ENCODE results near the gene QRFP.

QRFP gene

GRCh38 chr9:130908878-130909355 lies 12.3 kb upstream of the QRFP start:
- intact Hi-C loops (cut with DNase I) = no loop called here

DNA sequence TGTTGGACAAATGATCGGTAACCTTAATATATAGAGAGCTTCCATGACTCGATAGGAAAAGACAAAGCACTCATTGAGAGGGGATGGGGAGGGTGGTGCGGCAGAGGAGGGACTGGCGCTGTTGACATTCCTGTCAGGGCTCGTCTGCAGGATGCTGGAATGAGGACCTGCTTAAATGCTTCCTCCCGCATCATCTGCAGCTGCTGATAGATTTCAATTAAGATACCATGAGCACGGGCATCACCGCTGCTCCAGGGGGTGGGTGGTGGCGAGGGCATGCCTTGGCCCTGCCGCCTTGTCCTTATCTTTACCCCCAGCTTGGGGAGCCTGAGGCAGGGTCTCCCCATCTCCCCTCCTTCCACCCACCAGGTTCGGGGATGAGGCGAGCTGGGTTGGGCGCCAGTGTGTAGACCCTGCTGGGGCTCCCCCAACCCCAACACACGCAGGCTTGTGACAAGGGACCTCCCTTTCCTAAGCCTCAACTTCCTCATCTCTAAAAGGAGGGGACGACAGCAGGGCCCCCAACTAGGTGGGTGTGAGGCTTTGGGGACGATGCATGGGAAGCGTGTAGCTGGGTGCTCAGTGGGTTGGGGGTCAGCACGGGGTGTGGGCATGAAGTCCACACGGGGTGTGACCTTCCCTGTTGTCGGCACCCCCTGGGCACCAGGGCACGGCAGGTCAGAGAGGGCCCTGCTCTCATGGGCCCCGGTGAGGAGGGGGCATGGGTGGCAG lies 11.7 kb upstream of the QRFP start:
- no peak for DNase-seq
- intact Hi-C loops (cut with DNase I) = no loop called here

More at GRCh38 chr9:130908878-130909355, 12.3 kb upstream of the QRFP start:
- DNase-seq = no peak

- intact Hi-C loops (cut with DNase I) = no loop called here
- DNase-seq = no peak
Observed at GRCh38 chr9:130906735-130907416, 10.3 kb upstream of the QRFP start.

DNA sequence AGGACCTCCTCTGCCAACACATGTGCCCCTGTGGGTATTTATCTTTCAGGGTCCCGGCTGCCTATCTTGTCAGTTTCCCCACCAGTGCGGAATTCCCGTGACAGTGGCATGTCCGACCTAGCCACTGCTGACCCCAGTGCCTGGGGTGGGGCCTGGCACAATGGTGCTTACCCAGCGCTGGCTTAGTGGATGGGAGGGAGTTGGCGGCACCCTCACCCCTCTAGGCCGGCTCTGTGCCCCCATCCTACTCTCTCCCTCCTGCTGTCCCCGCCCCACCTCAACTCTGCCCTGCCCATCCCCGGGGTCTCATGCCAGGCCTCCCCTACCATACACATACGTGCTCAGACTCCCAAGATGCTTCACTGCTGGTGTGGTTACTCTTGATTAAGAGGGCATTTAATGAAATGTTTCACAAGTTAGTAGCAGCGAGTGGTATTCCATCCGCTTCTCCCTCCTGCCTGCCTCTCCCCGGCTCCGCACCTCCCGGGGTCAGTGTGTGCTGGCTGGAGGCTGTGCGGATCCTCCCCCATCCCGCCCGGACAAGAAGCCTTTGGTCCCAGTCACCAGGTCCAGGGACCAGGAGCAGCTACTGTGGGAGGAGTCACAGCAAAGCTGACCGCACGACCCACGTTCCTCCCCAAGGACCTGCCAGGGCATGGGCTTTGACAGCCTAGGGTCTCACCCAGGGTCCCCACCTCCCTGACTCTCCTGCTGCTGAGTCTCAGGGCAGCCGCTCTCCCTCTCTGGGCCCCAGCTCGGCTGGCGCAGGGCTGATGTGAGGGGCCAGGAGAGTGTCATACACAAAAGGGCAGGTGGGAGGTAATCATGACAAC lies 9.5 kb upstream of the QRFP start:
- no peak for DNase-seq
- intact Hi-C loops (cut with DNase I) = no loop called here

DNA sequence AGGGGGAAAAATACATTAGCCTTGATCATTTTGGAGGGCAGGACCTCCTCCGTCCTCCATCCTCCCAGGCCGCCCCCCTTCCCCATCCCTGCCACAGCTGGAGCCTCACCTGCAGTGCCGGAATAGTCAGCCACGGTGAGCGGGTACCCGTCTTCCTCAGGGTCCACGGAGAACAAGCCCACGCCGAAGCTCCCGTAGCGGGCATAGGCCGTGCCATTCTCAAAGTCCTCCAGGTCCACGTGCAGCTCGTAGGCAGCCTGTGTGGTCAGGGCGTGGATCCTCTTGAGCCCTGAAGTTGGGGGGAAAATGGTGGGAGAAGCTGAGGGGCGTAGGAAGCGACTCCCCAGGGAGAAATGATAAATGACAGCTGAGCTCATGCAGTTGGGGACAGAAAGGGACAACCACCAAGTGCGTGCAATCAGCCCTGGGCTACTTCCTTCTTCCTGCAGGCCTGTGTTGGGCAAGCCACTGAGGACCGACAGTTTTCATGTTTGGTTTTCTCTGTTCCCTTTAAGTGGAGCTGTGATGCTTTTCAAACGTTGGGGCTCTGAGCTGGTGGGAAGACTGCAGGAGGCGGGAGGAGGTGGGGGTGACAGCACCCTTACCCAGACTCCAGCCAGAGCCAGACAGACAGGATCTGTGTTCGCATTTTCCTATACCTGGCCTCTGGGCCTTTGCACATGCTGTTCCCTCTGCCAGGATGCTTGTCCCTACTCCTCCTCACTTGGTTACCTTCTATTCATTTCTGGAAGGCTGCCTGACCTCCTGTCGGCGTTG lies 8.7 kb upstream of the QRFP start:
- DNase-seq = no peak
- intact Hi-C loops (cut with DNase I) = no loop called here

- DNase-seq = no peak
- intact Hi-C loops (cut with DNase I) = no loop called here
Observed at GRCh38 chr9:130904070-130905044, 7.7 kb upstream of the QRFP start.

DNA sequence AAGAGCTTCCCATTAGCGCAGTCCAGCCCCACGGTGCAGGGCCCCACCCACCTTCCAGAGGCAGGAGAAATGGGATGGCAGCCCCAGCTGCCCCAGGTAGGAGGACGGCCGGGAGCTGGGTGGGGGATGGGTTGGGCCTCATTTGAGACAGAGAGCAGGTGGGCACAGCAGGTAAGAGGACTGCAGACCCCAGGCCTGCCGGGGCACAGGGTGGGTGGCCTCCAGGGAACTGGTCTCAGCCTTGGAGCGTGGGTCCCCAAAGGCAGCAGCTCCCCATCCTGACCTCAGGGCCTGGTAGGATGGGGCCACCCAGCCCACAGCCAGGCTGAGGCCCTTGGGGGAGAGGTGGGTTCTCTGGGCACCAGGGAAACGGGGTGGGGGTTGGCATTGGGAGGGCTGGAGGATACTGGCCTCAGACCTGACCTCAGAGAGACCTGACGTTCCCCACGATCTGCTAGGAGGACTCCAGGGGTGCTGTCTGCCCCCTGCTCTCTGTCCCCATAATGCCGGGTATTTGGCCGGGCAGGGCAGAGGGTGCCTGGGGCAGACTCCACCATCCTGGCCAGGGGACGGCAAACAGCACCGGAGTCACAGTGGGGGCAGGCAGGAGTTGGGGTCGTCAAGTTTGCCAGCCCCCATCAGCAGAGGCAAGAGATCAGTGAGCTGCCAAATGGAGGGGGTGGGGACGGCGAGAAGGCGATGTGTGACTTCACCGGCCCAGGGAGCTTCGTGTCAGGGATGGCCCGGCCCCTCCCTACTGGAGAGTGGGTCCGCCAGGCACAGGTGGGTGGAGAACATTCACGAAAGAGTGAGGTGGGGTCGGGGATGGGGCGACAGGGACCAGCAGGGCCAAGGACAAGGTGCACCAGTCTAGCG lies 6.8 kb upstream of the QRFP start:
- no peak for DNase-seq
- intact Hi-C loops (cut with DNase I) = no loop called here

GRCh38 chr9:130902204-130903185 lies 5.9 kb upstream of the QRFP start:
- intact Hi-C loops (cut with DNase I) = no loop called here
- no peak for DNase-seq

DNA sequence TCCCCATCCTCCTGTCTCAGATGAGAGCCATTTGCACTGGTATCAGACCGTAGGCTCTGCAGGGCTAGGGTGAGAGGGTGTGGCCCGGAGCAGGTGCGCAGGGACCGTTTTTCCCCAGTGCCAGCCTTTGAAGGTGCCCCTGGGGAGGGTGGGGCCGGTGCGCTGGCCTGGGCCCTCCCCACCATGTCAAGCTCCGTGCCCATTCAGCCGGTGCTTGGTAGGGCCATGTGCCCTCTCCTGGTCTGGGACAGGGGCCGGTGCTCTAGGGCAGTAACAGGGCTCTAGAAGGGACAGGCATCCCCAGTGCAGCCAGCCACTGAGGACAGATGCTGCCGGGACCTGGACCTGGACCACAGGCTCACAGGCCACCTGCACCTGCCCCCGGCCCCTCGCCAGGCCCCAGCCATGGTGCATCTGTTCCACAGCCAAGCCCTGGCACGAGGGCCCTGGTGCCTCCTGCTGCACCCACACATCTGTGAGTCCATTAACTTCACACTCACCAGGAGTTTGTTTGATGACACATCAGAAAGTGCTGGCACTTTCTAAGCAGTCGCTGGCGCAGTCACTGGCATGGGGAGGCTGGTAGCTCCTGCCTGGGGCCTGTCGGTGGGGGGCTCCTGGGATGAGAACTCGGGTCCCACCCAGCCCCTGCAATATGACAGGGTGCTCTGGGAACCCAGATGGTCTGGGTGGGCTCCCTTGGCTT lies 5.0 kb upstream of the QRFP start:
- intact Hi-C loops (cut with DNase I) = no loop called here
- no peak for DNase-seq

- DNase-seq = no peak
- intact Hi-C loops (cut with DNase I) = no loop called here
Observed at GRCh38 chr9:130900701-130901497, 4.3 kb upstream of the QRFP start.

DNA sequence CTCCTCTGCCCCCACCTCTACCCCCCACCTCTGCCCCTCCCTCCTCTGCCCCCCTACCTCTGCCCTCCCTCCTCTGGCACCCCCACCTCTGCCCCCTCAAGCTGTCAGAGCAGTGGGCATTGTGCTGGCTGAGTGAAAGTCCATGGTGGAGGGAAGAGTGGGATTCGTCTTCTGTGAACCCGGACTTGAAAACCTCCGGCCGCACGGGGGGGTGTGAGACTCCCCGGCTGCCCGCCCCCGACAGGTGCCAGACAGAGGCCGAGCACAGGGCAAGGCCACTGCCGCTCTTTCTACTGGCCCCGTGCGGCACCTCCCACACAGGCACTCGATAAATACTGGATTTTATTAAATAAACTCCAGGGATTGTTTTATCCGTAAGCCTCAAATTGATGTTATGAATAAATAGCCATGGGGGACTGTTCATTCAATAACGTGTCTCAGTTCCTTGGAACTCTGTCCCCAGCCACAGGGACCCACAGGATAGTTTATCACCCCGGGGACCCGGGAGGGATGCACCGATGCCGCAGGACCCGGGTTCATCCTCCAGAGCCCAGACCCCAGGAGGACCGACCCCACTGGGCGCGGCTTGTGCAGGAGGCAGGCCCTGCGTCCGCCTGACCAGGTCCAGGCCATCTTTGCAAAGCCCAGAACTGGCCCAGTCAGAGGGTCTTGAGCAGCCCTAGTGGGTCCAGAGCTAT lies 2.6 kb upstream of the QRFP start:
- intact Hi-C loops (cut with DNase I) = no loop called here
- DNase-seq = no peak

DNA sequence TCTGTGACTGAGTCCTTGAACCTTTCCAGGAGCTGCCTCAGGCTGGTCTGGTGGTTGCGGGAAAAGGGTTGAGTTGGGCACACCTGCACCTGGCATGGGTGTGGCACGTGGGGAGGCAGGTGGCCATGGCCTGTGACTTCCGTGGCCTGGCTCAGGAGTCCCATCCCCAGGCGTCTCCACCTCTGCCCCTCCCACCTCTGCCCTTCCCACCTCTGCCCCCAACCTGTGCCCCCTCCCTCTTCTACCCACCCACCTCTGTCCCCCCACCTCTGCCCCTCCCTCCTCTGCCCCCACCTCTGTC lies 1.9 kb upstream of the QRFP start:
- intact Hi-C loops (cut with DNase I) = no loop called here
- DNase-seq = no peak

DNA sequence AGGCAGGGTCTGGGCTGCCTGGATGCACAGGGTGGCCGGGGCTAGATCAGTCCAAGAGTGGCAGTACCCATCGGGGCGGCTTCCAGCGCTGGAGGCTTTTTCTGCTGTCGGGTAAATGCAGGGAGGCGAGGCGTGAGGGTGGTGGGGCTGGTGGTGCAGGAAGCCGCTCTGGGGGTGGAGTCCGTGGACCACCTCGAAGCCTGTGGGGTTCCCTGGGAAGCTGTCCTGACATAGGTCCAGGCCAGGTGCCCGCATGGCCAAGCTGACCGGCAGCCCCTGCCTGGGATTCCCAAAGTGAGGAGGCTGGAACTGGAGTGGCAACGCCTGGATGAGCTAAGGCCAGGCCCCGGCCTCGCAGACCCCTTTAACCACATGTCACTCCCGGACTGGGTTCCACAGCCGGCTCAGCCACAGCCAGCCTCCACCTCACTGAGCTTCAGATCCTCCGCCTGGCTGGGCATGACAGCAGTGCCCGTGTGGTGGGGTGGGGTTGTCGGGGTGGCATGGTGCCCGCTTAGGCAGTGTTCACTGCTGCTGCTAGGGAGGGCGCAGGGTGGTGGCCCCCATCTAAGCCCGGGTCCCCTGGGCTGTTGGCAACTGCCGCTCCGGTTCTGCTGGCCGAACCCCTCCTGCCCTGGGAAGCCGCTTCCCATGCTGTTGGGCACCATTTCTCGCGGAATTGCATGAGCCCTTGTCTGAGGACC lies 1.4 kb upstream of the QRFP start:
- DNase-seq = no peak
- intact Hi-C loops (cut with DNase I) = no loop called here

Measured in head of caudate nucleus (tissue), 42 donors.